Thymus (tissue), 11 donors: ENCODE data around the gene NDUFAF7. TPM values are rescaled to one million over a fixed set of nuclear protein-coding genes. Genes with fewer than 3 reads are reported as not detected.

Experiments used
- DNase-seq, 9 donors: peaks; one replicate each; pipeline ENCODE4 v3.0.0-alpha.2; 2013; ENCODE audit warnings: low spot score in 9 of 9, low read depth in 6 of 9, missing footprints in 1 of 9
- H3K27ac ChIP-seq, 2 donors: one replicate each; pipeline ENCODE4 v1.5.1; 2013; ENCODE audit warnings: control low read depth in 1 of 2, low read depth in 1 of 2, low read length in 1 of 2, mild to moderate bottlenecking in 1 of 2, moderate library complexity in 1 of 2
- H3K27me3 ChIP-seq, 2 donors: one replicate each; pipeline ENCODE4 v1.5.1; 2013; ENCODE audit warnings: low read length in 1 of 2; ENCODE audit not compliant: control insufficient read depth in 2 of 2, insufficient read depth in 1 of 2
- H3K36me3 ChIP-seq, 2 donors: one replicate each; pipeline ENCODE4 v1.5.1; 2013; ENCODE audit warnings: low read length in 1 of 2, mild to moderate bottlenecking in 1 of 2, moderate library complexity in 1 of 2; ENCODE audit not compliant: control insufficient read depth in 2 of 2, insufficient read depth in 2 of 2
- H3K4me1 ChIP-seq, 2 donors: one replicate each; pipeline ENCODE4 v1.5.1; 2013; ENCODE audit warnings: low read length in 2 of 2; ENCODE audit not compliant: control insufficient read depth in 2 of 2, insufficient read depth in 2 of 2
- H3K4me3 ChIP-seq, 2 donors: one replicate each; pipeline ENCODE4 v1.5.1; 2013; ENCODE audit warnings: low read length in 2 of 2, control low read depth in 1 of 2, mild to moderate bottlenecking in 1 of 2
- H3K9me3 ChIP-seq, 2 donors: one replicate each; pipeline ENCODE4 v1.5.1; 2013; ENCODE audit warnings: low read length in 1 of 2, mild to moderate bottlenecking in 1 of 2; ENCODE audit not compliant: control insufficient read depth in 2 of 2, insufficient read depth in 1 of 2
- WGBS: extraction: QIAGEN DNeasy Blood & Tissue Kit; methylation state at CpG from one replicate; pipeline ENCODE4 v1.1.7; 2013; 5-methylcytosine and 5-hydroxymethylcytosine counted together
- polyA plus RNA-seq: library from polyadenylated mRNA; stranded (reverse); fragments of 200-250 nt; gene quantifications from one replicate; pipeline ENCODE4 v1.2.3, GENCODE V29; 2013
- total RNA-seq: library from RNA; stranded (reverse); fragments of 120-200 nt; gene quantifications from one replicate; pipeline ENCODE4 v1.2.4, GENCODE V29; 2013
- donor health status: healthy.

Gene NDUFAF7
- total and polyA plus RNA-seq, 2 donors: 15.8 to 26.9 TPM

GRCh38 chr2:37262522-37262921, 31.1 kb downstream of the NDUFAF7 start:
- Histone ChIP-seq H3K4me3 (no peak overlapping the region), H3K27ac (no peak overlapping the region), H3K9me3 (no peaks in the 10 kb centered on the region), H3K27me3 (no peaks in the 10 kb centered on the region), H3K36me3 (peaks cover 0 to 35% of the 10 kb centered on the region in 2 donors), H3K4me1 (no peaks in the 10 kb centered on the region)
- WGBS: 63% methylated on average over 2 of the region's 2 CpGs
- no peak for DNase-seq

GRCh38 chr2:37263839-37264238, 32.4 kb downstream of the NDUFAF7 start:
- H3K36me3 ChIP-seq: peaks cover 0 to 38% of the 10 kb centered on the region in 2 donors
- H3K9me3 ChIP-seq: no peaks in the 10 kb centered on the region
- H3K4me1 ChIP-seq: no peaks in the 10 kb centered on the region
- H3K27me3 ChIP-seq: no peaks in the 10 kb centered on the region
- H3K27ac ChIP-seq: no peak overlapping the region
- H3K4me3 ChIP-seq: no peak overlapping the region
- DNase-seq: no peak
- WGBS: 89% methylated on average over 2 of the region's 2 CpGs

GRCh38 chr2:37267685-37268084, 36.2 kb downstream of the NDUFAF7 start:
- no peak for DNase-seq
- H3K36me3 ChIP-seq: peaks cover 7 to 47% of the 10 kb centered on the region in 2 donors

GRCh38 chr2:37268111-37268510, 36.7 kb downstream of the NDUFAF7 start:
- Histone ChIP-seq H3K27me3 (no peaks in the 10 kb centered on the region), H3K4me3 (no peak overlapping the region), H3K36me3 (peaks cover 10 to 50% of the 10 kb centered on the region in 2 donors), H3K27ac (no peak overlapping the region), H3K4me1 (no peaks in the 10 kb centered on the region), H3K9me3 (no peaks in the 10 kb centered on the region)
- no peak for DNase-seq
- WGBS: 93% methylated on average over 4 of the region's 4 CpGs

More at GRCh38 chr2:37267685-37268084, 36.2 kb downstream of the NDUFAF7 start:
- no peaks in the 10 kb centered on the region for H3K27me3 ChIP-seq
- H3K27ac ChIP-seq: no peak overlapping the region
- no peaks in the 10 kb centered on the region for H3K4me1 ChIP-seq
- no peaks in the 10 kb centered on the region for H3K9me3 ChIP-seq
- no peak overlapping the region for H3K4me3 ChIP-seq

GRCh38 chr2:37271376-37272067, 40.1 kb downstream of the NDUFAF7 start:
- H3K4me1 ChIP-seq: no peaks in the 10 kb centered on the region
- H3K27ac ChIP-seq: no peak overlapping the region
- no peaks in the 10 kb centered on the region for H3K9me3 ChIP-seq
- peaks cover 16 to 68% of the 10 kb centered on the region in 2 donors for H3K36me3 ChIP-seq
- H3K27me3 ChIP-seq: no peaks in the 10 kb centered on the region
- H3K4me3 ChIP-seq: no peak overlapping the region
- DNase-seq: no peak
- 93% methylated on average over 7 of the region's 7 CpGs for WGBS

GRCh38 chr2:37274359-37274965, 43.0 kb downstream of the NDUFAF7 start:
- Histone ChIP-seq H3K27ac (no peak overlapping the region), H3K27me3 (no peaks in the 10 kb centered on the region), H3K4me1 (no peaks in the 10 kb centered on the region), H3K36me3 (peaks cover 16 to 50% of the 10 kb centered on the region in 2 donors), H3K9me3 (no peaks in the 10 kb centered on the region), H3K4me3 (no peak overlapping the region)
- DNase-seq: no peak
- WGBS: 97% methylated on average over 6 of the region's 6 CpGs

- Histone ChIP-seq H3K27ac (no peak overlapping the region), H3K4me3 (no peak overlapping the region), H3K36me3 (peaks cover 15 to 46% of the 10 kb centered on the region in 2 donors), H3K9me3 (no peaks in the 10 kb centered on the region), H3K27me3 (no peaks in the 10 kb centered on the region), H3K4me1 (no peaks in the 10 kb centered on the region)
- over 99% methylated on average over 2 of the region's 2 CpGs for WGBS
- DNase-seq: no peak
Observed at GRCh38 chr2:37276291-37276690, 44.8 kb downstream of the NDUFAF7 start.

- WGBS: 97% methylated on average over 1 of the region's 1 CpG
Observed at GRCh38 chr2:37281916-37282315, 50.5 kb downstream of the NDUFAF7 start.

GRCh38 chr2:37282746-37283145, 51.3 kb downstream of the NDUFAF7 start:
- Histone ChIP-seq H3K4me1 (no peaks in the 10 kb centered on the region), H3K27ac (no peak overlapping the region), H3K36me3 (peaks cover 0 to 40% of the 10 kb centered on the region in 2 donors), H3K4me3 (no peak overlapping the region), H3K9me3 (no peaks in the 10 kb centered on the region), H3K27me3 (no peaks in the 10 kb centered on the region)
- no peak for DNase-seq
- WGBS: 99% methylated on average over 2 of the region's 2 CpGs

More at GRCh38 chr2:37281916-37282315, 50.5 kb downstream of the NDUFAF7 start:
- DNase-seq: no peak
- no peaks in the 10 kb centered on the region for H3K4me1 ChIP-seq
- no peaks in the 10 kb centered on the region for H3K9me3 ChIP-seq
- peaks cover 0 to 35% of the 10 kb centered on the region in 2 donors for H3K36me3 ChIP-seq
- no peak overlapping the region for H3K4me3 ChIP-seq
- H3K27me3 ChIP-seq: no peaks in the 10 kb centered on the region
- H3K27ac ChIP-seq: no peak overlapping the region
